K562 (cell line): Measurements from ENCODE around the gene TBC1D1. TPM values are rescaled to one million over a fixed set of nuclear protein-coding genes. Genes with fewer than 3 reads are reported as not detected.

Experiments
- ATAC-seq: fragments of 200-7000 bp; cut with Tn5 transposase; 3 replicates; pipeline ENCODE4 v1.9.1; 2020; ENCODE audit warnings: moderate library complexity
- BruUV-seq: library from RNA; stranded (reverse); fragments of 400-500 nt; replicated peaks from 2 replicates; lab custom pipeline; 2021; lab: Mats Ljungman, UMichigan
- CTCF ChIA-PET: fragments of 300-600 bp; formaldehyde crosslinking; extraction: SDS; loops from one replicate; lab custom pipeline; 2021; ENCODE audit warnings: low intra/inter-chr PET ratio; lab: Yijun Ruan, JAX
- POLR2A ChIA-PET: fragments of 300-600, 350-650 bp; sonication (Branson Sonifier 250); formaldehyde crosslinking; extraction: SDS; loops from one replicate; lab custom pipeline; 2021; ENCODE audit warnings: antibody characterized with exemption, inconsistent platforms; lab: Yijun Ruan, JAX
- DNase-seq, 4 experiments: peaks; one replicate each; pipeline versions ENCODE4 v3.0.0 to v3.0.0-alpha.2; 2011 to 2018; ENCODE audit warnings: low spot score in 3 of 4, mixed read lengths in 3 of 4; ENCODE audit errors: extremely low read depth in 1 of 4
- FAIRE-seq: peaks from 2 replicates; lab custom pipeline; 2011; peaks lifted over from hg19 to GRCh38; lab: Jason Lieb, UNC
- H2AFZ ChIP-seq: 2 replicates; pipeline ENCODE4 v1.6.0; 2011; ENCODE audit warnings: low read depth, low read length, control low read depth, inconsistent platforms
- H3K27ac ChIP-seq: fragments of 200-600 bp; 3 replicates; pipeline ENCODE4 v1.8.0; 2011; ENCODE audit warnings: low read depth, mild to moderate bottlenecking, control low read depth, inconsistent platforms, low read length, moderate library complexity, mixed read lengths; ENCODE audit errors: extremely low read depth
- H3K27me3 ChIP-seq, 2 experiments: fragments of 300-600 bp in 1 of 2; 2 replicates in 1 of 2; 3 replicates in 1 of 2; pipeline versions ENCODE4 v1.6.0 to v1.8.0; 2011; ENCODE audit warnings: inconsistent platforms in 2 of 2, low read length in 2 of 2, mild to moderate bottlenecking in 1 of 2, mixed read lengths in 1 of 2, moderate library complexity in 1 of 2; ENCODE audit not compliant: control insufficient read depth in 2 of 2, insufficient read depth in 2 of 2
- H3K36me3 ChIP-seq: fragments of 300-600 bp; 3 replicates; pipeline ENCODE4 v1.8.0; 2011; ENCODE audit warnings: mild to moderate bottlenecking, low read length, inconsistent platforms; ENCODE audit not compliant: control insufficient read depth, insufficient read depth
- H3K4me1 ChIP-seq, 2 experiments: fragments of 200-600 bp in 1 of 2; replicated peaks in 1 of 2; 2 replicates in 1 of 2; 3 replicates in 1 of 2; pipeline versions ENCODE4 v1.5.1 to v1.8.0; 2011; ENCODE audit warnings: inconsistent platforms in 2 of 2, low read length in 2 of 2, mild to moderate bottlenecking in 1 of 2, mixed read lengths in 1 of 2, moderate library complexity in 1 of 2; ENCODE audit not compliant: control insufficient read depth in 2 of 2, insufficient read depth in 2 of 2
- H3K4me2 ChIP-seq: 2 replicates; pipeline ENCODE4 v1.6.1; 2011; ENCODE audit warnings: low read length, control low read depth, inconsistent platforms, mixed read lengths; ENCODE audit not compliant: insufficient read depth
- H3K4me3 ChIP-seq: fragments of 200-600 bp; sonication (generic), shearing (Covaris generic); 2 replicates; pipeline ENCODE4 v1.5.1; 2016; ENCODE audit warnings: control low read depth, inconsistent platforms
- H3K79me2 ChIP-seq: fragments of 200-600 bp; 3 replicates; pipeline ENCODE4 v1.8.0; 2011; ENCODE audit warnings: low read length, inconsistent platforms; ENCODE audit not compliant: control insufficient read depth, insufficient read depth
- H3K9ac ChIP-seq, 2 experiments: 2 replicates each; pipeline versions ENCODE4 v1.6.0 to v1.6.1; 2011; ENCODE audit warnings: low read depth in 2 of 2, low read length in 2 of 2, control low read depth in 1 of 2, inconsistent platforms in 1 of 2, mild to moderate bottlenecking in 1 of 2, mixed read lengths in 1 of 2; ENCODE audit not compliant: insufficient read depth in 1 of 2
- H3K9me1 ChIP-seq: one replicate; pipeline ENCODE4 v1.6.0; 2011; ENCODE audit warnings: inconsistent platforms, mild to moderate bottlenecking, low read length, moderate library complexity; ENCODE audit not compliant: control insufficient read depth, insufficient read depth
- H3K9me3 ChIP-seq: replicated peaks from 2 replicates; pipeline ENCODE4 v1.5.1; 2011; ENCODE audit warnings: low read depth, low read length, inconsistent platforms; ENCODE audit not compliant: control insufficient read depth, insufficient read depth
- H4K20me1 ChIP-seq: replicated peaks from 2 replicates; pipeline ENCODE4 v1.6.1; 2011; ENCODE audit warnings: low read length, inconsistent platforms, mixed read lengths; ENCODE audit not compliant: control insufficient read depth, insufficient read depth
- CEBPG ChIP-seq, 3 experiments: fragments of 200-800 bp in 1 of 3; sonication (Bioruptor generic) in 1 of 3; sonication (generic) in 1 of 3; formaldehyde crosslinking in 1 of 3; IDR thresholded peaks in 2 of 3; conservative IDR thresholded peaks in 1 of 3; 2 replicates each; pipeline versions ENCODE4 v1.6.1 to v1.8.0; 2016 to 2022; ENCODE audit warnings: missing compliant biosample characterization in 2 of 3, missing genetic modification characterization in 2 of 3, mild to moderate bottlenecking in 1 of 3, missing genetic modification reagents in 1 of 3
- HIVEP1 ChIP-seq: fragments of 250-450 bp; sonication (Bioruptor Pico); IDR thresholded peaks from 2 replicates; pipeline ENCODE4 v1.4.0; 2020; ENCODE audit warnings: mild to moderate bottlenecking
- MECOM ChIP-seq: fragments of 250-450 bp; sonication (Bioruptor Pico); IDR thresholded peaks from 2 replicates; pipeline ENCODE4 v1.8.0; 2022; ENCODE audit warnings: inconsistent platforms
- POLR2AphosphoS2 ChIP-seq: IDR thresholded peaks from 2 replicates; pipeline ENCODE4 v1.6.1; 2012; ENCODE audit warnings: low read length, improper control_type of control experiment
- RBM34 ChIP-seq: fragments of 200-400 bp; formaldehyde crosslinking; IDR thresholded peaks from 2 replicates; pipeline ENCODE4 v1.6.1; 2018; ENCODE audit warnings: low read length, borderline replicate concordance; ENCODE audit not compliant: insufficient read depth
- ZNF124 ChIP-seq: sonication (generic); formaldehyde crosslinking; IDR thresholded peaks from 2 replicates; pipeline ENCODE4 v1.8.1; 2022; ENCODE audit warnings: missing genetic modification reagents
- ZNF146 ChIP-seq: IDR thresholded peaks from one replicate; pipeline ENCODE4 v1.6.1; 2018; ENCODE audit warnings: missing compliant biosample characterization; ENCODE audit not compliant: unreplicated experiment
- WGBS: fragments of 100-300 bp; shearing (Covaris generic); methylation state at CpG from one replicate; pipeline ENCODE4 v1.1.6; 2016; ENCODE audit warnings: low coverage, mixed read lengths; ENCODE audit not compliant: insufficient coverage; ENCODE audit errors: missing lambda C conversion rate; 5-methylcytosine and 5-hydroxymethylcytosine counted together
- in situ Hi-C: fragments of 300-500 bp; cut with MboI; formaldehyde crosslinking; loops from 4 replicates; pipeline ENCODE4 v1.15.0; 2018; ENCODE audit warnings: inconsistent platforms, mixed read lengths
- intact Hi-C: fragments of 100-400 bp; cut with micrococcal nuclease; formaldehyde crosslinking; loops from 2 replicates; pipeline ENCODE4 v1.14.2; 2022
- polyA plus RNA-seq, 8 experiments: library from polyadenylated mRNA; depleted of rRNA in 4 of 8; stranded (reverse) in 5 of 8; unstranded in 3 of 8; fragments of >200 nt; fragmentation: Nextera tagmentation in 2 of 8; fragmentation: Illumina TruSeq in 1 of 8; extraction: Ambion mirVana in 2 of 8; extraction: Trizol in 1 of 8; gene quantifications; 2 replicates each; pipeline versions ENCODE4 v1.2.1 to v1.2.3, GENCODE V29; 2011 to 2014; ENCODE audit warnings: inconsistent platforms in 1 of 8, missing spikeins in 1 of 8
- total RNA-seq, 7 experiments: library from RNA; depleted of rRNA in 6 of 7; stranded (reverse); fragments of >200 nt in 6 of 7; fragmentation: Illumina TruSeq in 2 of 7; extraction: Trizol in 2 of 7; gene quantifications; 2 replicates each; pipeline versions ENCODE4 v1.2.1 to v1.2.3, GENCODE V29; 2011 to 2021; ENCODE audit warnings: low replicate concordance in 1 of 7
- TF ChIP-seq, protein P1 (sequence below): fragments of 250-450 bp; sonication (Bioruptor Pico); IDR thresholded peaks from 2 replicates; pipeline ENCODE4 v1.4.0; 2020; ENCODE audit warnings: mild to moderate bottlenecking
- TF ChIP-seq, protein P2 (sequence below): fragments of 450-650 bp; IDR thresholded peaks from 2 replicates; pipeline ENCODE4 v1.7.0; 2016; ENCODE audit warnings: borderline replicate concordance

The TBC1D1 gene
- total and polyA plus RNA-seq, 9 of the 15 experiments (the other 6 are each of a cell fraction or from before 2014, with no cell fraction given) = 0.59 to 14.2 (median 8.8) TPM

- CTCF ChIA-PET = no interaction called here
- no peaks in the 10 kb centered on the region for H4K20me1 ChIP-seq
- TF ChIP-seq ZNF146 (CRISPR knock-in tag) = peak; percentile 4
- no peak for TF ChIP-seq POLR2AphosphoS2
- no peak for TF ChIP-seq RBM34
- TF ChIP-seq, all 486 proteins: peak for 1
- ATAC-seq (no peak), DNase-seq (no peak), FAIRE-seq (no peak)
- Histone ChIP-seq H3K9me1 (no peaks in the 10 kb centered on the region), H3K9ac (no peak overlapping the region), H3K36me3 (no peaks in the 10 kb centered on the region), H3K9me3 (no peaks in the 10 kb centered on the region), H3K4me3 (no peak overlapping the region), H2AFZ (no peak overlapping the region), H3K27me3 (peaks cover 12 to 23% of the 10 kb centered on the region in 2 experiments; a peak in 4 of 5 replicates), H3K4me1 (no peaks in the 10 kb centered on the region), H3K79me2 (no peaks in the 10 kb centered on the region), H3K27ac (no peak overlapping the region), H3K4me2 (no peak overlapping the region)
- WGBS = 7% methylated on average over 10 of the region's 10 CpGs
- intact Hi-C loops = no loop called here
- BruUV-seq = no TSS peak
- in situ Hi-C loops = no loop called here
- POLR2A ChIA-PET = interaction anchor here (1.1 to 1.4 kb wide), 2 partner anchors 52 to 56 kb away, joined by 3 read pairs; no protein-coding TSS in a partner anchor
These were observed 60.8 kb downstream of the TBC1D1 start for GRCh38 chr4:37951461-37952352.

DNA sequence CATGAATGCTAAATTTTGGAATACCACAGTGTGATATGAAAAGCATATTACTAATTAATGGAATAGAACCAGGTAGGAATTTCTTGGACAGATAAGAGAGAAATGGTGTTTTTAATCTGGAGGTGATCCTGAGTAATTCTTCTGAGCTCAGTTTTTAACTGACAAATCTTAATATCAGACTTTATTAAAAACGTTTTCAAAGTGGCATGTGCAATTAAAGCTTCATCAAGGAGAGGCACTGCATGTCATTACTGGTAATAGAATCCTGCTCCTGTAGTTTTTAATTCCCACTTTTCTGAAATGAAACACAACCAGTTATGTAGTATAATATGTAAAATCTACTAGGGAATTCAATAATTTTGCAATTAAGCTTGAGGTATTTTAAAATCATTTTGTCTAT is 62.3 kb downstream of the TBC1D1 start:
- DNase-seq (no peak), FAIRE-seq (no peak), ATAC-seq (no peak)
- Histone ChIP-seq H4K20me1 (no peaks in the 10 kb centered on the region), H3K9ac (no peak overlapping the region), H2AFZ (no peak overlapping the region), H3K36me3 (no peaks in the 10 kb centered on the region), H3K79me2 (no peaks in the 10 kb centered on the region), H3K27ac (no peak overlapping the region), H3K4me1 (no peaks in the 10 kb centered on the region), H3K27me3 (peaks cover 6 to 21% of the 10 kb centered on the region in 2 experiments; a peak in 4 of 5 replicates), H3K4me3 (no peak overlapping the region), H3K4me2 (no peak overlapping the region), H3K9me1 (no peaks in the 10 kb centered on the region), H3K9me3 (no peaks in the 10 kb centered on the region)
- intact Hi-C loops (no loop called here), in situ Hi-C loops (no loop called here)
- no TSS peak for BruUV-seq
- WGBS = 0% methylated on average over 1 of the region's 1 CpG
- CTCF ChIA-PET = no interaction called here
- POLR2A ChIA-PET = interaction anchor here (1.4 kb wide), 1 partner anchor 58 kb away, joined by 3 read pairs; no protein-coding TSS in a partner anchor
- TF ChIP-seq ZNF124 (CRISPR knock-in tag) (no peak), MECOM (no peak), CEBPG (CRISPR knock-in tag; IDR thresholded peaks at IDR 0.05) (no peak), CEBPG (tag; conservative IDR thresholded peaks at IDR 0.05 in 1 of 2, IDR thresholded peaks at IDR 0.05 in 1 of 2) (no peak), HIVEP1 (CRISPR knock-in tag) (no peak)
- TF ChIP-seq, protein P1, sequence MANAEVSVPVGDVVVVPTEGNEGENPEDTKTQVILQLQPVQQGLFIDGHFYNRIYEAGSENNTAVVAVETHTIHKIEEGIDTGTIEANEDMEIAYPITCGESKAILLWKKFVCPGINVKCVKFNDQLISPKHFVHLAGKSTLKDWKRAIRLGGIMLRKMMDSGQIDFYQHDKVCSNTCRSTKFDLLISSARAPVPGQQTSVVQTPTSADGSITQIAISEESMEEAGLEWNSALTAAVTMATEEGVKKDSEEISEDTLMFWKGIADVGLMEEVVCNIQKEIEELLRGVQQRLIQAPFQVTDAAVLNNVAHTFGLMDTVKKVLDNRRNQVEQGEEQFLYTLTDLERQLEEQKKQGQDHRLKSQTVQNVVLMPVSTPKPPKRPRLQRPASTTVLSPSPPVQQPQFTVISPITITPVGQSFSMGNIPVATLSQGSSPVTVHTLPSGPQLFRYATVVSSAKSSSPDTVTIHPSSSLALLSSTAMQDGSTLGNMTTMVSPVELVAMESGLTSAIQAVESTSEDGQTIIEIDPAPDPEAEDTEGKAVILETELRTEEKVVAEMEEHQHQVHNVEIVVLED = no peak
- TF ChIP-seq, protein P2, sequence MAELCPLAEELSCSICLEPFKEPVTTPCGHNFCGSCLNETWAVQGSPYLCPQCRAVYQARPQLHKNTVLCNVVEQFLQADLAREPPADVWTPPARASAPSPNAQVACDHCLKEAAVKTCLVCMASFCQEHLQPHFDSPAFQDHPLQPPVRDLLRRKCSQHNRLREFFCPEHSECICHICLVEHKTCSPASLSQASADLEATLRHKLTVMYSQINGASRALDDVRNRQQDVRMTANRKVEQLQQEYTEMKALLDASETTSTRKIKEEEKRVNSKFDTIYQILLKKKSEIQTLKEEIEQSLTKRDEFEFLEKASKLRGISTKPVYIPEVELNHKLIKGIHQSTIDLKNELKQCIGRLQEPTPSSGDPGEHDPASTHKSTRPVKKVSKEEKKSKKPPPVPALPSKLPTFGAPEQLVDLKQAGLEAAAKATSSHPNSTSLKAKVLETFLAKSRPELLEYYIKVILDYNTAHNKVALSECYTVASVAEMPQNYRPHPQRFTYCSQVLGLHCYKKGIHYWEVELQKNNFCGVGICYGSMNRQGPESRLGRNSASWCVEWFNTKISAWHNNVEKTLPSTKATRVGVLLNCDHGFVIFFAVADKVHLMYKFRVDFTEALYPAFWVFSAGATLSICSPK = no peak
